Glomerular endothelial cell (primary cell): ENCODE measurements around the gene CCDC186. TPM values are rescaled to one million over a fixed set of nuclear protein-coding genes. Genes with fewer than 3 reads are reported as not detected.
A peak's percentile ranks its signal among the peaks of the same experiment; 100 is the strongest.

ENCODE experiments used
- DNase-seq: peaks from one replicate; pipeline ENCODE4 v3.0.0-alpha.2; 2011; ENCODE audit warnings: low read depth, low spot score; ENCODE audit errors: extremely low read depth
- total RNA-seq: library from RNA; depleted of rRNA; stranded (reverse); fragments of >200 nt; gene quantifications from 2 replicates; pipeline ENCODE4 v1.2.3, GENCODE V29; 2015

The CCDC186 gene
- 5.8 and 10.5 TPM in 2 replicates for total RNA-seq

- peak; percentile 29 for DNase-seq
These were observed at the start of gene CCDC186 for GRCh38 chr10:114173921-114174694. CCDC186 (minus strand) TSS chr10:114174203; CDS start chr10:114163268, 10,935 bp downstream.

GRCh38 chr10:114223066-114223465 is 49.1 kb upstream of the CCDC186 start:
- DNase-seq: no peak

- DNase-seq: no peak
These were observed 47.2 kb upstream of the CCDC186 start for GRCh38 chr10:114221235-114221634.

GRCh38 chr10:114220281-114220680 is 46.3 kb upstream of the CCDC186 start:
- no peak for DNase-seq

GRCh38 chr10:114215033-114215432 is 41.0 kb upstream of the CCDC186 start:
- DNase-seq: no peak

GRCh38 chr10:114212153-114212552 is 38.1 kb upstream of the CCDC186 start:
- DNase-seq: no peak

- DNase-seq: no peak
These were observed 34.3 kb upstream of the CCDC186 start for GRCh38 chr10:114208351-114208750.

GRCh38 chr10:114207349-114207748 is 33.3 kb upstream of the CCDC186 start:
- no peak for DNase-seq

GRCh38 chr10:114206902-114207301 is 32.9 kb upstream of the CCDC186 start:
- DNase-seq: no peak

GRCh38 chr10:114202812-114203211 is 28.8 kb upstream of the CCDC186 start:
- DNase-seq: no peak

GRCh38 chr10:114199239-114199638 is 25.2 kb upstream of the CCDC186 start:
- DNase-seq: no peak

- DNase-seq: no peak
These were observed 21.1 kb upstream of the CCDC186 start for GRCh38 chr10:114195079-114195478.

GRCh38 chr10:114189700-114190099 is 15.7 kb upstream of the CCDC186 start:
- DNase-seq: no peak

GRCh38 chr10:114188900-114189299 is 14.9 kb upstream of the CCDC186 start:
- no peak for DNase-seq

- no peak for DNase-seq
These were observed 14.0 kb upstream of the CCDC186 start for GRCh38 chr10:114188001-114188400.

- no peak for DNase-seq
These were observed 10.3 kb upstream of the CCDC186 start for GRCh38 chr10:114184276-114184675.

- DNase-seq: no peak
These were observed 9.6 kb upstream of the CCDC186 start for GRCh38 chr10:114183563-114183962.

GRCh38 chr10:114181971-114182370 is 8.0 kb upstream of the CCDC186 start:
- DNase-seq: no peak

- DNase-seq: no peak
These were observed 6.9 kb upstream of the CCDC186 start for GRCh38 chr10:114180937-114181336.

GRCh38 chr10:114179747-114180146 is 5.7 kb upstream of the CCDC186 start:
- no peak for DNase-seq

- no peak for DNase-seq
These were observed 5.1 kb upstream of the CCDC186 start, which contains the start of gene TDRD1 for GRCh38 chr10:114179148-114179547. TDRD1 (plus strand) TSS chr10:114179353; CDS start chr10:114187832, 8,479 bp downstream.

- DNase-seq: no peak
These were observed 2.5 kb upstream of the CCDC186 start for GRCh38 chr10:114176511-114176910.

GRCh38 chr10:114175667-114176066 is 1.7 kb upstream of the CCDC186 start:
- no peak for DNase-seq
